ENCODE results near the gene ICAM3.
A peak's percentile ranks its signal among the peaks of the same experiment; 100 is the strongest.

Gene ICAM3

DNA sequence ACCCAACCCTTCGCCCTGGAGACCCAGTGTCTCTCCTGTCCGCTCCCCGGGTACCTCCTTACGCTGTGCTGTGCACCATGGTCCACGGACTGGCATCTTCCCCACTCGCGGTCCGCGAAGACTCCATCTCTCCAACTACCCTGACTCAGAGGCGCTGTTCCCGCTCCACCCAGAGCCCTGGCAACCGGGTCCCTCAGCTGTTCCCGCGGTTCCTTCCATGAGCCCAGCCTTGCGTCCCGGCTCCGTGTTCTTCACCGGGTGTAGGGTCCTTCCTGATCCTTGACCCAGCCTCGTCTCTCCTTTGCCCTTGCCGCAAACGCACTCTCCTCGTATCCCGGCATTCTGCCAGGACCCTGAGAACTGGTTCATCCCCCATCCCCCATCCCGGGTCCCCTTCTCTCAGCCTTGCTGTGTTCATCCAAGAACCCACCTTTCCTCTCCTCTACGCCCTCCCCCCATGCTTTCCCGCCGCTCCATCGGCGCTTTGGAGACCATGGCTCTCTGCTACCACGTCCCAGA, 49.0 kb downstream of the ICAM3 start:
- DNase-seq = no peak

DNA sequence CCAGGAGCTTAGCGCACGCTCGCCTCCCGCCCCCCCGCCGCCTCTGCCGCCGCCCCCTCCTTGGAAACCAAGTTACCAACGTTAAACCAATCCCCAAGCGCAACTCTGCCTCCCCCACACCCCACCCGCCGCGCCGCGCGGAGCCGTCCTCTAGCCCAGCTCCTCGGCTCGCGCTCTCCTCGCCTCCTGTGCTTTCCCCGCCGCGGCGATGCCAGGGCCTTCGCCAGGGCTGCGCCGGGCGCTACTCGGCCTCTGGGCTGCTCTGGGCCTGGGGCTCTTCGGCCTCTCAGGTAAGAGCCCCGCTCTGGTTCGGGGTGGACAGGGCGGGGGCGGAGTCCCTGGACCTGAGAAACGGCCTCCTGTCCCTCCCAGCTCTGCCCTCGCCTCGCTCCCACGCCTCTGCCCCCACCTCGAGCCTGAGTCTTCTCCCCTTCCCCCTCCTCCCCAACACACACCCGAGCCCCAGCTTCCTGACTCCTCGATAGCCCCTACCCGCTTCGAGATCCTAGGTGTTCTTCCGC, 49.5 kb downstream of the ICAM3 start, which contains the start of gene ICAM5:
ICAM5 (plus strand) TSS at position 117 of the 521 bp plus-strand sequence; CDS start at position 209, 92 bp downstream.
- no peak for DNase-seq

DNA sequence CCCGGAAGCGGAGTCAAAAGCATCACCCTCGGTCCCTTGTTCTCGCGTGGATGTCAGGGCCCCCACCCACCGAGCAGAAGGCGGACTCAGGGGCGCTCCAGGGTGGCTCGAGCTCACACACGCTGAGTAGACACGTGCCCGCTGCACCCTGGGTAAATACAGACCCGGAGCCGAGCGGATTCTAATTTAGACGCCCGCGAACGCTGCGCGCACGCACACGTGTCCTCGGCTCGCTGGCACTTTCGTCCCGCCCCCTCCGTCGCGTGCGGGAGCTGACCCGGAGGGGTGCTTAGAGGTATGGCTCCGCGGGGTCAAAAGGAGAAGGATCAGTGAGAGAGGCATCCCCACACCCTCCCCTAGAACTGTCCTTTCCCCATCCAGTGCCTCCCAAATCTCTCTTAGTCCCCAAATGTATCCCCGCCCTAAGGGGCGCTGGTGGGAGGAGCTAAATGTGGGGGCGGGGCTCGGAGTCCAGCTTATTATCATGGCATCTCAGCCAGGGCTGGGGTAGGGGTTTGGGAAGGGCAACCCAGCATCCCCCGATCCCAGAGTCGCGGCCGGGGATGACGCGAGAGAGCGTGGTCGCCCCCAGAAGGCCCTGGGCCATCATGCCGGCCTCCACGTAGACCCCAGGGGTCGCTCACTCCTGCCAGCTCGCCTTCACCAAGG, 50.1 kb downstream of the ICAM3 start:
- DNase-seq = peak; percentile 77

DNA sequence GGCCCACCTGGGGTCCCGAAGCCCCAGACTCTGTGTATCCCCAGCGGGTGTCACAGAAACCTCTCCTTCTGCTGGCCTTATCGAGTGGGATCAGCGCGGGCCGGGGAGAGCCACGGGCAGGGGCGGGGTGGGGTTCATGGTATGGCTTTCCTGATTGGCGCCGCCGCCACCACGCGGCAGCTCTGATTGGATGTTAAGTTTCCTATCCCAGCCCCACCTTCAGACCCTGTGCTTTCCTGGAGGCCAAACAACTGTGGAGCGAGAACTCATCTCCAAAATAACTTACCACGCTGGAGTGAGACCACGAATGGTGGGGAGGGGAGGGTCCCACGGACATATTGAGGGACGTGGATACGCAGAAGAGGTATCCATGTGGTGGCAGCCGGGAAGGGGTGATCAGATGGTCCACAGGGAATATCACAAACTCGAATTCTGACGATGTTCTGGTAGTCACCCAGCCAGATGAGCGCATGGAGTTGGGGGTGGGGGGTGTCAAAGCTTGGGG, 50.7 kb downstream of the ICAM3 start:
- DNase-seq = peak; percentile 68

DNA sequence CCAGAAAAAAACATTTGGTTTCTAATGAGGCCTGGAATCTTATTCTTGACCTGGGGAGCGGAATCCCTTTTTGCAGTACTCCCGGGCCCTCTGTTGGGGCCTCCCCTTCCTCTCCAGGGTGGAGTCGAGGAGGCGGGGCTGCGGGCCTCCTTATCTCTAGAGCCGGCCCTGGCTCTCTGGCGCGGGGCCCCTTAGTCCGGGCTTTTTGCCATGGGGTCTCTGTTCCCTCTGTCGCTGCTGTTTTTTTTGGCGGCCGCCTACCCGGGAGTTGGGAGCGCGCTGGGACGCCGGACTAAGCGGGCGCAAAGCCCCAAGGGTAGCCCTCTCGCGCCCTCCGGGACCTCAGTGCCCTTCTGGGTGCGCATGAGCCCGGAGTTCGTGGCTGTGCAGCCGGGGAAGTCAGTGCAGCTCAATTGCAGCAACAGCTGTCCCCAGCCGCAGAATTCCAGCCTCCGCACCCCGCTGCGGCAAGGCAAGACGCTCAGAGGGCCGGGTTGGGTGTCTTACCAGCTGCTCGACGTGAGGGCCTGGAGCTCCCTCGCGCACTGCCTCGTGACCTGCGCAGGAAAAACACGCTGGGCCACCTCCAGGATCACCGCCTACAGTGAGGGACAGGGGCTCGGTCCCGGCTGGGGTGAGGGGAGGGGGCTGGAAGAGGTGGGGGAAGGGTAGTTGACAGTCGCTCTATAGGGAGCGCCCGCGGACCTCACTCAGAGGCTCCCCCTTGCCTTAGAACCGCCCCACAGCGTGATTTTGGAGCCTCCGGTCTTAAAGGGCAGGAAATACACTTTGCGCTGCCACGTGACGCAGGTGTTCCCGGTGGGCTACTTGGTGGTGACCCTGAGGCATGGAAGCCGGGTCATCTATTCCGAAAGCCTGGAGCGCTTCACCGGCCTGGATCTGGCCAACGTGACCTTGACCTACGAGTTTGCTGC, 52.4 kb downstream of the ICAM3 start, which contains the start of gene ICAM4:
ICAM4 (plus strand) TSS at position 153 of the 935 bp plus-strand sequence; CDS start at position 211, 58 bp downstream.
- peak; percentile 57 for DNase-seq

DNA sequence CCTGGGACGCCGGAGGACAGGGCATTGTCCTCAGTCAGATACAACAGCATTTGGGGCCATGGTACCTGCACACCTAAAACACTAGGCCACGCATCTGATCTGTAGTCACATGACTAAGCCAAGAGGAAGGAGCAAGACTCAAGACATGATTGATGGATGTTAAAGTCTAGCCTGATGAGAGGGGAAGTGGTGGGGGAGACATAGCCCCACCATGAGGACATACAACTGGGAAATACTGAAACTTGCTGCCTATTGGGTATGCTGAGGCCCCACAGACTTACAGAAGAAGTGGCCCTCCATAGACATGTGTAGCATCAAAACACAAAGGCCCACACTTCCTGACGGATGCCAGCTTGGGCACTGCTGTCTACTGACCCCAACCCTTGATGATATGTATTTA, 54.0 kb downstream of the ICAM3 start:
- DNase-seq = no peak

DNA sequence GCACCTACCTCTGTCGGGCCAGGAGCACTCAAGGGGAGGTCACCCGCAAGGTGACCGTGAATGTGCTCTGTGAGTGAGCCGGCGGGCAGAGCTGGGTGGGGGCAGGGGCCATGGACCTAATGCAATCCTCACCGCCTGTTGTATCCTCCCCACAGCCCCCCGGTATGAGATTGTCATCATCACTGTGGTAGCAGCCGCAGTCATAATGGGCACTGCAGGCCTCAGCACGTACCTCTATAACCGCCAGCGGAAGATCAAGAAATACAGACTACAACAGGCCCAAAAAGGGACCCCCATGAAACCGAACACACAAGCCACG, 54.5 kb downstream of the ICAM3 start:
- no peak for DNase-seq

DNA sequence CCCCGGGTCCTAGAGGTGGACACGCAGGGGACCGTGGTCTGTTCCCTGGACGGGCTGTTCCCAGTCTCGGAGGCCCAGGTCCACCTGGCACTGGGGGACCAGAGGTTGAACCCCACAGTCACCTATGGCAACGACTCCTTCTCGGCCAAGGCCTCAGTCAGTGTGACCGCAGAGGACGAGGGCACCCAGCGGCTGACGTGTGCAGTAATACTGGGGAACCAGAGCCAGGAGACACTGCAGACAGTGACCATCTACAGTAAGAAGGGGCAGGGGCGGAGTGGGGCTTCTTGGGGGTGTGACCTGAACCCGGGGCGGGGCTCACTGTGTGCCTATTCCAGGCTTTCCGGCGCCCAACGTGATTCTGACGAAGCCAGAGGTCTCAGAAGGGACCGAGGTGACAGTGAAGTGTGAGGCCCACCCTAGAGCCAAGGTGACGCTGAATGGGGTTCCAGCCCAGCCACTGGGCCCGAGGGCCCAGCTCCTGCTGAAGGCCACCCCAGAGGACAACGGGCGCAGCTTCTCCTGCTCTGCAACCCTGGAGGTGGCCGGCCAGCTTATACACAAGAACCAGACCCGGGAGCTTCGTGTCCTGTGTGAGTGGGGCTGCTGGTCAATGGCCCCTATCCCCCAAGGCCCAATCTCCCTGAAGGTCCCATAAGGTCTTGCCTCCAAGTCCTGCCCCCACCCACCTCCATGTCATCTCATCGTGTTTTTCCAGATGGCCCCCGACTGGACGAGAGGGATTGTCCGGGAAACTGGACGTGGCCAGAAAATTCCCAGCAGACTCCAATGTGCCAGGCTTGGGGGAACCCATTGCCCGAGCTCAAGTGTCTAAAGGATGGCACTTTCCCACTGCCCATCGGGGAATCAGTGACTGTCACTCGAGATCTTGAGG, 55.1 kb downstream of the ICAM3 start:
- DNase-seq = no peak
